GM21529 (cell line): ENCODE measurements around the gene FJX1.

Experiments
- ATAC-seq: cut with Tn5 transposase; IDR thresholded peaks from one replicate; pipeline ENCODE4 v1.9.1; 2021; ENCODE audit not compliant: unreplicated experiment

Gene FJX1

DNA sequence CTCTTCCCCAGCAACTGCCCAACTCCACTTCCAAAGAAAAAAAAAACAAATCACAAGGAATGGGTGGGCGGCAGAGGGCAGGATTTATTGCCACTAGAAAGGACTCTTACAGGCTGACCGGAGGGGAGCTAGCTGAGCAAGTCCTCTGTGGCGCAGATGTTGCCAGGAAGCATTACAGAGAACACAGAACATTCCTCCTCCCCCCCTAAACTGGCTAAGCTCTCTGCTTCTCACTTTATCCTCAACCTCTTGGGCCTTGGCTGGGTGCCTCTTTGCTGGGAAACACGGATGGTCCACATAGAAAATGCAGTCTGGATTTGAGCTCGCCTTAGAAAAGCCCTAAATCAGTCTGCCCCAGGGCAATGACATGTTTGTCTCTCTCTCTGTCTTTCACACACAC, 12.6 kb upstream of the FJX1 start:
- ATAC-seq = no peak

DNA sequence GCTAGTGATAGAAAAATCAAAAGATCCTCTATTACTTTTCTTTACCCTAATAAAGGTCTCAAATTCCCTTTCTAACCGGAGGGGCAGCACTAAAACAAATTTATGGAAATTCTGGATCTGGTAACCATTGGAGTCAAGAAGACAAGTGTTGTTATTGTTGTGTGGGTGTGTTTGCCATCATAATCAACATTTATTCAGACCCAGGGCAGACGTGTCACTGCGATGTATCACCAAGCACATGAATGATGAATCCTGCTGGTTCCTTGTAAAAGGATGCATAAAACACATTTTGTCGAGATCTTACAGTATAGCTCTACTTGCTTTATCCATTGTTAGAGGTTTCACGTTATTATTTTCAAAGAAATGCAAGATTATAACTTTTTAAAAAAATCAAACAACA, 12.1 kb upstream of the FJX1 start:
- ATAC-seq = no peak

DNA sequence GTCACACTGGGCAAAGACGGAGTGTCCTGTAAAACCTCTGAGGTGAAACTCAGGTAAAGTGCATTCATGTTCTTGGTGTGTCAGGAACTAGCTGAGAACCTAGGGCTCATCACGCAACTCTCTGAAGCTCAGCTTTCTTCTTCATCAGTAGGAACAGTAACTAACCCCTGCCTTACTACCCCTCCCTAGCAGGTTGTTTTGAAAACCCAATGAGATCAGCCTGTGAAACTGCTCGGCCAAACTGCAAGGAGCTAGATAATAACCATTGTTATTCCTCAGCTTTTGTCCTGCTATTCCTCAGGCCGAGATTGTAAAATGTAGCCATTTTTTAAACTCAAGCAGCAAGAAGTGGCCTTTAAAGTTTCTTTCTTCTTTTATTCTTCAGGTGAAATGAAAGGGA, 9.8 kb upstream of the FJX1 start:
- ATAC-seq = no peak

DNA sequence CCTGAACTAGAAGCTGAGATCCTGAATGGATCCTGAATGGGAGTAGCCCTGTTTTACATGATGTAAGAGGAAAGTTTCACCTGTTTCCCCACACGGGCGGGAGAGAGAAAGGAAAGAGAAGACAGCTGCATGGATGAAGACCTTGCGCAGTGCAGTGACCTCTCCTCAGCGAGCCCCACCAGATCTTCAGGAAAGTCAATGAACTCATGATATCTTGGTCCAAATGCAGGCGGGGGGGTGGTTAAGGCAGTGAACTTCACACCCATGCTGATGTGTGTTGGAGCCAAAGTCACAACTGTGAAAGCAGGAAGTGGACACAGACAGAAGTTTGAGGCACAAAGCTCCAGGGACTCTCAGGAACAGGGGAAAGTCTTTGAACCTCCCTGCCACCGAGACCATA, 8.6 kb upstream of the FJX1 start:
- ATAC-seq = no peak

DNA sequence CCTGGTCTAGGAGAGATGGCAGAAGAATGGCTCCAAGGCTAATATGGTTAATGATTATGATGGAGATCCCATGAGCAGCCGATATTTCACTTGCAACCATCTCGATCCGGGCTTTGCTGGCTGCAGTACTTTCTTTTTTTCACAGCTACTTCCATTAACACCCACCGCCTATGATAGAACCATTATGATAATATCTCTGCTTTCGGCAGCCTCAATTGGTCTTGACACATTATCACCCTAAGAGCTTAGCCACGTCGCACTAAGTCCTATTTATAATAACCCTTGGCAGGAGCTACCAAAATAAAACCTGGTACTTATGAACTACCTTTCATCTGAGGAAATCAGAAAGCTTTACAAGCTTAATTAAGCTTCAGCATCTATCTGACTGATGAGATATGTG, 7.6 kb upstream of the FJX1 start:
- no peak for ATAC-seq

DNA sequence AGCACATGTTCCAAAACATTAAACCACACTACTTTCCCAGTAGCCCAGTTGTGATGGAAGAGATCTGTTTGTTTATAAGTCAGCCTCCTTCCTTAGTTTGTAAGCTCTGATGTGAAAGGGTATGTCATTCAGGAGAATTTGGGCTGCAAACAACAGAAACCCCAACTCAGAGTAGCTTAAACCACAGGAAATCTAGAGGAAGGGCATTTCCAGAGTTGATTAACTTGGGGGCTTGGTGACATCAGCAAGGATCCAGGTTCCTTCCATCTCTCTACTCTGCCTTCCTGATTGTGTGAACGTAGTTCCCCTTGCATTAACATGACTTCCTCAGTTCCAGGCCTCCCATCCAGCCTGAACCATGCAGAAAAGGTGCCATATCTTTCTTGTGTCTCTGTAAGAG, 6.5 kb upstream of the FJX1 start:
- ATAC-seq = no peak

DNA sequence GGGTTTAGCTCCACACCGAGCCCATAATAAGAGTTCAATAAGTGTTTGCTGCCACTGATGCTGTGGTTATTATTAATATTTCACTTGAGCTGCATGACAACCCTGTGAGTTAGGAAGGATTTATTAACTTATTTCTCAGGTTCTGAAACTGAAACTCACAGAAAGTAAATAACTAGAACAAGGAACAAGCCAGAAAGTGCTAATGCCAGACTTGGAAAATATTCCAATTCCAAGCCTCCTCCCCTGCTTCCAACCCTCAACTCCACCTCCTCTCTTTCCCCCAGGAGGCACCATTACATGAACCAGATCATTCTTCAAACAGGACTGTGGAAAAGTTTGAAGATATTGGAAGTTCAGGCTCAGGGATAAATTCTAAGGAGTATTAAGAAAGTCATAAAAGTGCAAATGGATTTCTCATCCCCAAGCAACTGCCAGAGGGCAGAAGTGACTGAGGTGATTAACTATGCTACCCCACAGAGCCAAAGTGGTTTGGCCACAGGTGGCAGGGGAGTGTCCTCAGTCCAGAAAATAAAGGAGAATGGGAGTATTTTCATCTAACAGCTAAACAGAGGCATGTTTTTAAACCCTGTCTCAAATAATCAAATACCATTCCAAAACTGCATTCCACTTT, 3.2 kb upstream of the FJX1 start:
- no peak for ATAC-seq

DNA sequence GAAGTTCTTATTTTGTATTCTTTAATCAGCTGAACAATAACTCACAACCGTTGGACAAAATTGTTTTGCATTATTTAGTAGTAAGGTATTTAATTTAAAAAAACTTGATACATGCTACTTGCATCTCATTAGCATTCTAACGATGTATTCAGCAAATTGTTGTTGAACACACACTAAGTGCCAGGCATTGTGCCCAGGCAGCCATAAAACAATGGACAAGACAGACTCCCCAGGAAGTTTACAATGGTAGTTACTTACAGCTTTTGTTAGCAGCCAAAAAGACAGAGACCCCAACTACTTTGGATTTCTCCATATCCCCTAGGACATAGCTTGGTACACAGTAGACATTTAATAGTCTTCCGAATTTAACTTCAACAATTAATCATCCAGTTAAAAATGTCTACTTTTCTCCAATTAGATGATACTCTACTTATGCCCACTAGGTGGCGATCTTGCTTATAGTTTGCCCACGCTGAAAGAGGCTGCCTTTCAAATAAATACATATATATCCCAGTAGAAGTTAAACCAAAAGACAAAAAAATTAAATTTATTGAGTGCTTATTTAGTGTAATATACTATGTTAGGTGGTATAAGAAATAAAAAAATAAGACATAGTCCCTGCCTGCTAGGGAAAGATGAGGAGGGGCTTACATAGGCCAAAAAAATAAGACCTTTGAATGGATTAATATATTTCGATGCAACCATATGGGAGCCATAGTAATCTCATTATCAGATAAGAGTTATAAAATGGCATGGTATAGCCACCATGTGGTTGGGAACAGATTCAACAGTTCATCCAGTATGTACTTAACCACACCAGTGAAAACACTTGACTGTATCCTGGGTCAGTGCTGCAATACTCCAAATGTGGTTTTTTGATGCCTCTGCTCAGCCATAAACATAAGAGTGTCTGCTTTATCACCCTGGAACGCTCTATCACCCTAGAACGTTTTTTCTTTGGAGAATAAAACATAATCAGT, 2.0 kb upstream of the FJX1 start:
- no peak for ATAC-seq

DNA sequence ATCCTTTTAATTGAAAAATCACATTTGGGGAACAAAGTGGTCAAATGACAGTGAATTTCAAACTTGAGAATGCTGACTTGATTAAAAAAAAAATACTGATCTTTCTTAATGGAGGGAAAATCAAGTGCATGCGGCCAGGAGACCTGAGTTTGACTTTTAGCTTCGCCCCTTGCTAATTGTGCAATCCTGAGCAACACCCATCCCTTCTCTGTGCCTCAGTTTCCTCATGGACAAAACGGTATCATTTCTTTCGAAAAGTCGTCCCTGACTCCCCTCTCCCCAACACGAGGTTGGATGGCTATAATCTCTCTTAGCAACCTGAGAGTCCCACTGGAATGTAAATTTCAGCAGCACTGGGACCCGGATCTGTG, 959 bp upstream of the FJX1 start:
- ATAC-seq = no peak

DNA sequence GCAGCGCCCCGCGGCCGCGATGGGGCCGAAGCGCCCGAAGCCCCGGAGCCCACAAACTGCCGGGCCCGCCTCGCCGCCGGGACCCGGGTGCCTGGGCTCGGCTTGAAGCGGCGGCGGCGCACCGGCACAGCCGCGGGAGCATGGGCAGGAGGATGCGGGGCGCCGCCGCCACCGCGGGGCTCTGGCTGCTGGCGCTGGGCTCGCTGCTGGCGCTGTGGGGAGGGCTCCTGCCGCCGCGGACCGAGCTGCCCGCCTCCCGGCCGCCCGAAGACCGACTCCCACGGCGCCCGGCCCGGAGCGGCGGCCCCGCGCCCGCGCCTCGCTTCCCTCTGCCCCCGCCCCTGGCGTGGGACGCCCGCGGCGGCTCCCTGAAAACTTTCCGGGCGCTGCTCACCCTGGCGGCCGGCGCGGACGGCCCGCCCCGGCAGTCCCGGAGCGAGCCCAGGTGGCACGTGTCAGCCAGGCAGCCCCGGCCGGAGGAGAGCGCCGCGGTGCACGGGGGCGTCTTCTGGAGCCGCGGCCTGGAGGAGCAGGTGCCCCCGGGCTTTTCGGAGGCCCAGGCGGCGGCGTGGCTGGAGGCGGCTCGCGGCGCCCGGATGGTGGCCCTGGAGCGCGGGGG, 346 bp downstream of the FJX1 start:
- ATAC-seq = peak; percentile 47

DNA sequence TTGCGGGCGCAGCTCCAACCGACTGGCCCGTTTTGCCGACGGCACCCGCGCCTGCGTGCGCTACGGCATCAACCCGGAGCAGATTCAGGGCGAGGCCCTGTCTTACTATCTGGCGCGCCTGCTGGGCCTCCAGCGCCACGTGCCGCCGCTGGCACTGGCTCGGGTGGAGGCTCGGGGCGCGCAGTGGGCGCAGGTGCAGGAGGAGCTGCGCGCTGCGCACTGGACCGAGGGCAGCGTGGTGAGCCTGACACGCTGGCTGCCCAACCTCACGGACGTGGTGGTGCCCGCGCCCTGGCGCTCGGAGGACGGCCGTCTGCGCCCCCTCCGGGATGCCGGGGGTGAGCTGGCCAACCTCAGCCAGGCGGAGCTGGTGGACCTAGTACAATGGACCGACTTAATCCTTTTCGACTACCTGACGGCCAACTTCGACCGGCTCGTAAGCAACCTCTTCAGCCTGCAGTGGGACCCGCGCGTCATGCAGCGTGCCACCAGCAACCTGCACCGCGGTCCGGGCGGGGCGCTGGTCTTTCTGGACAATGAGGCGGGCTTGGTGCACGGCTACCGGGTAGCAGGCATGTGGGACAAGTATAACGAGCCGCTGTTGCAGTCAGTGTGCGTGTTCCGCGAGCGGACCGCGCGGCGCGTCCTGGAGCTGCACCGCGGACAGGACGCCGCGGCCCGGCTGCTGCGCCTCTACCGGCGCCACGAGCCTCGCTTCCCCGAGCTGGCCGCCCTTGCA, 1.0 kb downstream of the FJX1 start:
- peak; percentile 32 for ATAC-seq

DNA sequence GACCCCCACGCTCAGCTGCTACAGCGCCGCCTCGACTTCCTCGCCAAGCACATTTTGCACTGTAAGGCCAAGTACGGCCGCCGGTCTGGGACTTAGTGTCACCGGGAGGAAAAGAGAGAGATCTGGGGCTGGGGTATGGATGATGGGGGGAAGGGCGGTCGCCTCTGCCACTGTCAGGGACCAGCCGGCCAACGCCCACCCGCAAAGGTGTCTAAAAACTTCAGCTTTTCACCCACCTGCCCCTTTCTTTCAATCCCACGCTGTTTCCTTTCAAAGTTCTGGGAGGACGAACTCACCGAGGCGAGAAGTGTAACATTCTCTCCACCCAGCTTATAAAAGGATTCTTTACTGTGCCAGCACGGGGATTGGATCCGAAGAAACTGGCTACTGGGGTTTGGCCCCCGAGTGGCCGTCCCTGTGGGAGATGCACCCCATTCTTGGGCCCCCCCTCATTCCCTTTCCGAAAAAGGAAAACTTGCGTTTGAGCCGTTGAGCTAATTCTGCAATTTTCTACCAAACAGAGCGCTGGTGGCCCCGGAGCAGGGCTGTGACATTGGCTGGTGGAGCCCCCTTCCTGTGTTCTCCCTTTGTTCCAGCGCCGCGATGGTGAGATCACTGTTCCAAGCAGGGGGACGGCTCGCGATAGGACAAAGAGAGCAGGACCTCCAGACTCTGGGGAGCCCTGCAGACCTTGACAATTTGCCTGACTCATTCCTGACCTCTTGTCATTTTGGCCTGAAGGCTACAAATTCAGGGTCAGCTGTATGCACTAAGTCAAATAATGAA, 1.8 kb downstream of the FJX1 start:
- no peak for ATAC-seq

DNA sequence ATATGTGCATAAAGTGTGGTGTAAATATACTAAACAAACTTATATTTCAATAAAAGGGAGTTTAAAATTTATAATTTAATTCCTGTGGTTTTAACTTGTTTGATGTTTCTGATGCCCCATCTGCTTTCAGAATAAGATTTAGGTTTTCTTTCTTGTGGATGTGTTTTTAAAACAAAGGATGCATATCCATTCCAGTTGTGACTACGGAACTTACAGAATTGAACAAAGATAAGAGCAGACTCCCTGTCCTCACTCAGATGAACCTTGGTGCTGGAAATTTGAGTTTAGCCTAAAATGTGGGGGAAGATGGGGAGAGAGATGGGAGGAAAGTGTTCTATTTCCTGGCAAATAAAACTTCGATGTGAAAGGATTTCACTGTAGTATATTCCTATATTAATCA, 2.5 kb downstream of the FJX1 start:
- ATAC-seq = no peak

DNA sequence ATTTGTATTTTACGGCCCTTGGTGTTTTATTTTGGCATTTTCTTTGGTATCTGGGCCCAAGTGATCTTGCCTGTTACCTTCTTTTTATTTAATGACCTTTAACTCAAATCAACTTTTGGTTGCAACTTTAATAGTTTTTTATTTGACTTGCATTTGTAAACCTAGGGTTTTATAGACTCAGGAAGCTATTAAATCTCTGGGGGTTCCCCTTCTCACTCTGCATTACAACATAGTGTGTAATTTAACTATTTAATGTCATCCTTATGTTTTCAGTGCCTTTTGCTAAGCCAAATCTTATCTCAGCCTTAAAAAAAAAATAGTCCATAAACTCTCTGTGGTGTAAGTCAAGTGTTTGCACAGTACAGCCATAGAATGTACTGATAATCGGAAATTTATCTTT, 3.4 kb downstream of the FJX1 start:
- no peak for ATAC-seq

DNA sequence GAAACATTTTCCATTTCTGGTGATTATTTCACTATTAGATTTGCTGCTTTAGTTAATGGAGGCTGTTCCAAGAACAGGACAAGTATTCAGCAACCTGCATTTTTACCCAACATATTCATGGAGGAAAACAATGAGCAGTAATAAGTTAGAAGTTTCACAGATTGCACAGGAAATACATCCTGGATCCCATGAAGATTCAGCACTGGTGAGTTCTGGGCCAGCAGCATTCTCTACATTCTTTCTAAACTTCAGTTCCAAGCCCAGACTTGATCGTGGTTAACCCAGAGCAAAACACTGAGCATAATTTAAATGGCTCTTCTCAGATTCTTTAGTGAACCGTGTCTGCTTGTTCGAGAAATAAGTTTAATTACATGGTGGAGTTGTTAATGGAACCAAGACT, 3.8 kb downstream of the FJX1 start:
- ATAC-seq = no peak

DNA sequence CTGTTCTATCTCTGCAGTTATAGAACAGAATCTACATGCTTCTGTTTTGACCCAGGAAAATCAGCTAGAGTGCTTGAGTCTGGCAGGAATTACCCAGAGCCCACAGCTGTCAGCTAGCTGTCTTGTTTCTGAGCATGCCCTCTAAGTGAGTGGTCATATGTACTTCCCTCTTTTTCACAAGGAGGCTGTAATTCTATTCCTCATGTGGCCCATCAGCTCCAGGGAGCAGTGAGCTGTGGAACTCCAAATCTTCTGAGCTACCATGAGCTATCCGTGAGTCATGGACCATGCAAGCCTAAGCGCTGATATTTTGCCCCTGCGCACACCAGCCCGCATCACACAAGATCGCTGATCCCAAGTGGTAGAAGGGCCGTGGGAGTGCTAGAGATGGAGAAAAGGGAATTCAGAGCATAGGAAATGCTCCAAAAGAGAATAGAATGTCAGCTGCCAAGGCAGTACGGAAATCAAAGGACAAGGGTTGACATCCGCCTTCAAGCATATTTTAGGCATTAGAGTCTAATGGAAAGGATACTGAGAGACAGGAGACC, 5.4 kb downstream of the FJX1 start:
- no peak for ATAC-seq

DNA sequence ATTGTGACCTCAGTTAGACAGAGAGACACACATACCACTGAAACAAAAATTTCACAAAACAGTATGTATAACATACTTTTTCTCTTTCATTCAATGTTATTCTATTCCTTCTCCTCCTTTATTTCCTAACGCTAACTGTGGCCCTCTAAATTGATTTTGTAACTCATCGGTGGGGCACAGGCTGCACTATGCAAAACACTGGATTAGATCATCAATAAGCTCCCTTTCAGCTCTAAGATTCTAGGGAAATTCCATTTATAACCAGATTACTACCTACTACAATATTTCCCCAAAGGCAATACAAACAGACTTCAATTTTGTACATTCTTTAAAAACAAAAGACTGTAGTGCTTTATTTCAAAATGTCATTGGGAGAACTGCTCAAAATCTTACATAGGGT, 6.1 kb downstream of the FJX1 start:
- no peak for ATAC-seq

DNA sequence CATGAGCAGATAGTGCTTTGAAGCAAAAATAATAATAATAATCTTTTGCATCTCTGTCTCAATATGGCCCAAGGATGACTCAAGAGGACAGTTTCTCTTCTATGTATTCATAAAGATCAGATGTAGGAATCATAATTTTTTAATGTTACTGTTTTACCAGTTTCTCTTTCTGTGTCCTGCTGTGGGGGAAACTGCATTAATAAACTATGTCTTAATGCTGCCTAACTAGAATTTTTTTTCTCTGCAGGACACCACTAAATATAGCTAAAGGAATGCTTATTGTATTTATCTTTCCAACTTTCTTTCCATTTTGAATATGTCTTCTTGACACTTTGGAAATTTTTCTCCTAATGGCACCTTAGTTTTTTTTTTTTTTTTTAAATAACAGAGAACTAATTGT, 6.5 kb downstream of the FJX1 start:
- no peak for ATAC-seq

DNA sequence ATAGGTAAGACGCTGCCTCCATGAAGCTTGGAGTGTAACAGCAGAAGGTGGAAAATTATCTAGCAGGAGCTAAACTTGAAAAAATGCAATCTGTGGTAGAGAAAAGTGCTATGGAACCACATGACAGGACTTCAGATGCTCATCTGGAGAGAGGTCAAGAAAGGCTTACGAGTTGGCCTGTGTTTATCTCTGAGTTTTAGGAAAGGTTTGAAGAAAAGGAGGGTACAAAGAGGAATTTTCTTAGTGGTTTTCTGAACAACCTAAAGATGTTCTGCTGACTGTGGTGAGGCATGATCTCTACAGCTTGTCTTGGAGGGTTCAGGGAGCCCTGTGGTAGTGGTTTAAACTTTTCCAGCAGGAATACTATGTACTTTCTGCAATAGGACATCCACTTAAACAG, 8.2 kb downstream of the FJX1 start:
- no peak for ATAC-seq

DNA sequence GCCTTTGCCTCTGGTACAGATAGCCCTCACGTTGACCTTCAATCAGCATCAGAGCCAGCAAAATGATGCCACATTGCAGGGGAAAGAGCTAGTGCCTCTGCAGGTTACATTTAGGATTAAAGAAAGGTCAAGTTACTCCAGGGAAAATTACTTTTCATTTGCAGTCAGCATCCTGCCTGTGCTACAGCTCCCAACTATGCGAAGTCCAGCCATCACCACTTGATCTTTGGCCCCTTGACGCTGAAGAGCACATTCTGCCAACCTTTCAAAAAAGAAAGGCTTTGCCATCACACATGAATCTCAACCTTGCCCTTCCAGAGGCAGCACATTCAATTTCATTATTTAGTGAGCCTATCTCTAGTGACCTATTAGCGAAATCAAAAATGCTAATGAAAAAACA, 11.3 kb downstream of the FJX1 start:
- no peak for ATAC-seq
